ENCODE measurements around the gene IL9. TPM values are rescaled to one million over a fixed set of nuclear protein-coding genes. Genes with fewer than 3 reads are reported as not detected.

The IL9 gene
- total RNA-seq, 4 donors from 2014 or later = not detected

GRCh38 chr5:135937245-135937911, 41.7 kb upstream of the IL9 start:
- Histone ChIP-seq H3K4me1 (no peaks in the 10 kb centered on the region), H3K9me3 (no peaks in the 10 kb centered on the region), H3K4me3 (no peak overlapping the region), H3K27me3 (peaks cover 0 to 25% (median 0%) of the 10 kb centered on the region in 4 donors), H3K36me3 (no peaks in the 10 kb centered on the region), H3K27ac (no peak overlapping the region)
- DNase-seq = no peak
- 80 to 86% methylated on average over 5 of the region's 5 CpGs for whole genome bisulfite sequencing, 2 donors
- intact Hi-C loops (cut with DNase I) = no loop called here
- TF ChIP-seq CTCF (IDR thresholded peaks at IDR 0.05) (no peak), POLR2A (IDR thresholded peaks at IDR 0.05) (no peak)

DNA sequence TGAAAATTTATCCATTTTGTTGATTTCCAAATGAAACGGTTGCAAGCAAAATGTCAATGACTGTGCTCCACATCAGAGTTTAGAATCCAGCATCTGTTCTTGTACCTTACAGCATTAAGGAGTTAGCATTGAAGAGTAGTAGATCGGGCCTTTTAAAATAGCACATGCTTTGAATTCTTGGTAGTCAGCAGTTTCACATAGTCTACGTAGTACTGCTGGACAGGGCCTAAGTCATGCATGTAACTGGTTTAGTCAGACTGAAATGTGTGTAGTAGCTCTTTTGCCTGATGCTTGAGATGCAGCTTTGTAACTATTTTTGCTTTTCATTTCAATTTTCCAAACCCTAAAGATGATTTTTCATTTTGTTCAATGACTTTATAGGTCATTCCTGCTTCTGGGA, 39.3 kb upstream of the IL9 start:
- H3K27ac ChIP-seq = no peak overlapping the region
- H3K27me3 ChIP-seq = peaks cover 5 to 41% (median 8%) of the 10 kb centered on the region in 4 donors
- 63 to 69% methylated on average over 3 of the region's 3 CpGs for WGBS, 2 donors
- intact Hi-C loops (cut with DNase I) = no loop called here
- H3K36me3 ChIP-seq = no peaks in the 10 kb centered on the region
- H3K4me3 ChIP-seq = no peak overlapping the region
- TF ChIP-seq CTCF (IDR thresholded peaks at IDR 0.05) = no peak
- no peak for TF ChIP-seq POLR2A (IDR thresholded peaks at IDR 0.05)
- DNase-seq = no peak
- H3K9me3 ChIP-seq = no peaks in the 10 kb centered on the region
- peaks cover 0 to 11% (median 8%) of the 10 kb centered on the region in 3 donors for H3K4me1 ChIP-seq

DNA sequence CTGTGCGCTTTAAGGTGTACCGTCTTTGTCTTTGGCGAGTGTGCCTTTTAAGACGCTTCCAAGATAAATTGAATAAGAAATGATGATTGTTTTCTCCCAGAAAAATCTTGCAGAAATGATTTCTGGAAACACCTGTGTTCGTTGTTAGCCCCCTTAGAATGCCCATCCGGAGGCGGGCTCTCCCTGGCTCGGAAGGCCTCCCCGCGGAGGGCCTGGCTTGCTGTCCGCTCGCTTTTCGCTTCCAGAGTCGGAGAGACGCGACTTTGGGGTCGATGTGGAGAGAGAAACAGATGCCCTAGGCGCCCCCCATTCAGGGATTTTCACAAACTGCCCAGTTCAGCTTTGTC, 35.3 kb upstream of the IL9 start:
- 39 to 54% methylated on average over 14 to 18 of the region's 18 CpGs for WGBS, 2 donors
- no peak for TF ChIP-seq POLR2A (IDR thresholded peaks at IDR 0.05)
- TF ChIP-seq CTCF (IDR thresholded peaks at IDR 0.05) = no peak
- Histone ChIP-seq H3K9me3 (peaks cover 0 to 8% (median 0%) of the 10 kb centered on the region in 3 donors), H3K27ac (no peak overlapping the region), H3K36me3 (no peaks in the 10 kb centered on the region), H3K4me3 (no peak overlapping the region), H3K27me3 (peaks cover 9 to 78% (median 10%) of the 10 kb centered on the region in 4 donors), H3K4me1 (peaks cover 0 to 13% (median 9%) of the 10 kb centered on the region in 3 donors)
- intact Hi-C loops (cut with DNase I) = no loop called here
- DNase-seq = no peak

- Histone ChIP-seq H3K27me3 (peaks cover 9 to 84% (median 10%) of the 10 kb centered on the region in 4 donors), H3K4me1 (peaks cover 0 to 13% (median 9%) of the 10 kb centered on the region in 3 donors), H3K4me3 (peak overlapping the region; percentile 7 to 59 (median 26)), H3K36me3 (no peaks in the 10 kb centered on the region), H3K9me3 (peaks cover 0 to 8% (median 0%) of the 10 kb centered on the region in 3 donors), H3K27ac (no peak overlapping the region)
- TF ChIP-seq POLR2A (IDR thresholded peaks at IDR 0.05) (no peak), CTCF (IDR thresholded peaks at IDR 0.05) (no peak)
- intact Hi-C loops (cut with DNase I) = no loop called here
- 3 to 18% methylated on average over 12 to 16 of the region's 99 CpGs for WGBS, 2 donors
- DNase-seq = no peak
Observed at GRCh38 chr5:135930029-135930948, 34.6 kb upstream of the IL9 start.

DNA sequence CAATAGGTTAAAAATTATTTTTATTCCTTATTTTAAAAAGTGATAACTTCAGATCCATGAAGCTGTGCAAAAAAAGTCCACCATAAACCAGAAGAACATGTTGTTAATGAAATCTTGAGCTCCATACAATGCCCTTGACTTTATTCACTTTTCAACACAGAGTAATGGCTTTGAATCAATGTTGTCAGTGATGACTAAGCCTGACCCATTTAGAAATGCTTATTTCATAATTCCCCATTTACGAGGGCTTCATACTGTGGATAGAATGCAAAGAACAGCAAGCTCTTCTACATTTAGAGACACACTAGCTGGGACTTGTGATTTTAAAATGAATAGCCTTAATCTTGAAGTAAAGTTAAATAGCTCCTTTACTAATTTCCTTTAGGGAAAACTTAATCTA, 25.7 kb upstream of the IL9 start:
- Histone ChIP-seq H3K9me3 (no peaks in the 10 kb centered on the region), H3K4me3 (no peak overlapping the region), H3K27ac (no peak overlapping the region), H3K4me1 (no peaks in the 10 kb centered on the region), H3K36me3 (no peaks in the 10 kb centered on the region), H3K27me3 (peaks cover 0 to 73% (median 0%) of the 10 kb centered on the region in 4 donors)
- WGBS, 2 donors = 25% methylated on average over 1 of the region's 1 CpG
- intact Hi-C loops (cut with DNase I) = no loop called here
- no peak for DNase-seq
- no peak for TF ChIP-seq CTCF (IDR thresholded peaks at IDR 0.05)
- no peak for TF ChIP-seq POLR2A (IDR thresholded peaks at IDR 0.05)
